ENCODE results near the gene BRINP1. TPM values are rescaled to one million over a fixed set of nuclear protein-coding genes. Genes with fewer than 3 reads are reported as not detected.

Gene BRINP1
- total and polyA plus RNA-seq, 2 of the 8 experiments (the other 6 are each of a cell fraction or from before 2014, with no cell fraction given) = 19.5 to 20.5 TPM

GRCh38 chr9:119360237-119360636 lies 9.0 kb downstream of the BRINP1 start (continued):
- TF ChIP-seq RXRA (IDR thresholded peaks at IDR 0.05; ENCODE audit: insufficient read depth, low read depth, low read length) (no peak), E2F6 (IDR thresholded peaks at IDR 0.05) (no peak), CBX5 (IDR thresholded peaks at IDR 0.05; ENCODE audit: low read depth, low read length) (no peak)
